Right lobe of liver (tissue), 6 donors: ENCODE measurements around the gene A2ML1. TPM values are rescaled to one million over a fixed set of nuclear protein-coding genes. Genes with fewer than 3 reads are reported as not detected.
A peak's percentile ranks its signal among the peaks of the same experiment; 100 is the strongest.
"Not testable (repeated sequence)": the region's sequence is repeated elsewhere in the genome, so short reads cannot be mapped to it uniquely, and the experiment has no call there.

ENCODE experiments used
- ATAC-seq, 4 donors: fragments of 200-7000 bp; cut with Tn5 transposase; one replicate each; pipeline ENCODE4 v1.9.1; 2020; ENCODE audit warnings: mild to moderate bottlenecking in 4 of 4, moderate library complexity in 4 of 4
- DNase-seq, 3 donors: peaks; one replicate each; pipeline ENCODE4 v3.0.0-alpha.2; 2020
- H3K27ac ChIP-seq, 3 donors: fragments of 200-600 bp; one replicate each; pipeline ENCODE4 v1.8.0; 2022
- H3K27me3 ChIP-seq, 2 donors: fragments of 200-600 bp; one replicate each; pipeline ENCODE4 v1.8.0; 2022
- H3K36me3 ChIP-seq, 4 donors: fragments of 200-600 bp; sonication (generic) in 1 of 4; one replicate each; pipeline versions ENCODE4 v1.5.1 to v1.8.0; 2017 to 2022; ENCODE audit warnings: control low read depth in 1 of 4
- H3K4me1 ChIP-seq, 4 donors: fragments of 200-600 bp; sonication (generic) in 1 of 4; one replicate each; pipeline versions ENCODE4 v1.5.1 to v1.8.0; 2017 to 2022; ENCODE audit warnings: control low read depth in 1 of 4
- H3K4me3 ChIP-seq, 3 donors: fragments of 200-600 bp; one replicate each; pipeline ENCODE4 v1.8.0; 2022
- H3K9me3 ChIP-seq, 4 donors: fragments of 200-600 bp; sonication (generic) in 1 of 4; one replicate each; pipeline versions ENCODE4 v1.5.1 to v1.8.0; 2017 to 2022; ENCODE audit warnings: control low read depth in 1 of 4
- CTCF ChIP-seq, 4 donors: fragments of 200-600 bp in 3 of 4; fragments of 450-650 bp in 1 of 4; IDR thresholded peaks; one replicate each; pipeline versions ENCODE4 v1.5.1 to v1.8.0; 2016 to 2022; ENCODE audit warnings: antibody characterized with exemption in 4 of 4, mild to moderate bottlenecking in 2 of 4
- POLR2A ChIP-seq: fragments of 450-650 bp; IDR thresholded peaks from one replicate; pipeline ENCODE4 v1.6.1; 2017; ENCODE audit warnings: antibody characterized with exemption, mild to moderate bottlenecking
- WGBS: methylation state at CpG from one replicate; pipeline ENCODE4 v1.1.6; 2018; ENCODE audit warnings: low coverage, low lambda C conversion rate; ENCODE audit not compliant: insufficient coverage; ENCODE audit errors: missing lambda C conversion rate; 5-methylcytosine and 5-hydroxymethylcytosine counted together
- intact Hi-C, 2 donors: fragments of 100-400 bp; cut with DNase I; formaldehyde crosslinking; loops; one replicate each; pipeline versions ENCODE4 v1.11.2 to v1.14.1; 2022
- total RNA-seq, 6 experiments: library from RNA; depleted of rRNA in 2 of 6; stranded (reverse); fragments of >200 nt in 2 of 6; fragmentation: NEBNext Ultra II Directional in 3 of 6; extraction: Animal tissue kit (Norgen Biotek cat#: 25700) in 3 of 6; gene quantifications; one replicate each; pipeline versions ENCODE4 v1.1.0 to v1.2.4, GENCODE V29; 2016 to 2023
- donor health status: DM: no; HTN: yes; CAD: no.
- donor health status: DM: no; HTN: no; CAD: no.
- donor health status: DM: no; HTN: no; CAD: no.
- donor health status: DM: no; HTN: yes; CAD: no.
- donor health status: DM: no; HTN: yes; CAD: no.

Gene A2ML1
- total RNA-seq, 6 experiments from 2014 or later, result 0.07 TPM; not detected in 5

GRCh38 chr12:8917751-8918150 is 95.3 kb downstream of the A2ML1 start:
- no peak for ATAC-seq

GRCh38 chr12:8919643-8920042 is 97.2 kb downstream of the A2ML1 start:
- intact Hi-C loops, H3K36me3 ChIP-seq, H3K27ac ChIP-seq, H3K4me3 ChIP-seq, H3K27me3 ChIP-seq, H3K9me3 ChIP-seq, DNase-seq, H3K4me1 ChIP-seq: not testable (repeated sequence)
- peak; percentile 60 to 64 (median 64) for ATAC-seq
- WGBS, result 70% methylated on average over 2 of the region's 4 CpGs

More at GRCh38 chr12:8917751-8918150, 95.3 kb downstream of the A2ML1 start:
- no peak for DNase-seq
- Histone ChIP-seq H3K9me3 (no peaks in the 10 kb centered on the region), H3K27me3 (no peaks in the 10 kb centered on the region), H3K36me3 (peaks cover 0 to 2% (median 0%) of the 10 kb centered on the region in 4 donors), H3K27ac (no peak overlapping the region), H3K4me1 (no peaks in the 10 kb centered on the region), H3K4me3 (no peak overlapping the region)
- WGBS, result no CpG with 5 or more reads among the region's 1 CpG
- no peak for TF ChIP-seq CTCF (IDR thresholded peaks at IDR 0.05)
- TF ChIP-seq POLR2A, result no peak
- intact Hi-C loops, result no loop called here

DNA sequence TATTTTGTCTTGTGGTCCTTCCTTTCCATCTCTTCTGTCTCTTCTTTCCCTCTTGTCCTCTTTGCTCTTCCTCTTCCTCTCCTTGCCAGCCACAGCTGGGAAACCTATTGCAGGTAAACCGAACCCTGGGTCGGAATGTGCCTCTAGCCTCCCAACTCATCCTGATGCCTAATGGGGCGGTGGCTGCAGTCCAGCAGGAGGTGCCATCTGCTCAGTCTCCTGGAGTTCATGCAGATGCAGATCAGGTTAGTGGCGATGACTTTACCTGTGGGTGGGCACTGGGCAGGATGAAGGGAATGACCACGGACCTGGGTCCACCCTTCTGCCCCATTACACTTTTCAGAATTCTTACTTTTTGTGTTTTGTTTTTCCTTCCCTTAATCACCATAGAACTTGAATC is 100.1 kb downstream of the A2ML1 start:
- Histone ChIP-seq H3K9me3 (no peaks in the 10 kb centered on the region), H3K36me3 (peaks cover 0 to 5% (median 0%) of the 10 kb centered on the region in 4 donors), H3K4me3 (no peak overlapping the region), H3K27me3 (no peaks in the 10 kb centered on the region), H3K27ac (no peak overlapping the region), H3K4me1 (no peaks in the 10 kb centered on the region)
- DNase-seq (no peak), ATAC-seq (no peak)
- TF ChIP-seq CTCF (IDR thresholded peaks at IDR 0.05) (no peak), POLR2A (no peak)
- WGBS, result 100% methylated on average over 4 of the region's 5 CpGs
- intact Hi-C loops, result no loop called here

Other genes with a start within 250 kb of the A2ML1 start
- gene AICDA, start 209.8 kb upstream of the A2ML1 start, total RNA-seq, result not detected
- under 1 TPM in 2 of 6 experiments, not detected in 4; 0.12 to 0.39 TPM for gene MFAP5, start 159.8 kb upstream of the A2ML1 start, total RNA-seq
- gene RIMKLB, start 124.6 kb upstream of the A2ML1 start, total RNA-seq, result 1 to 10 TPM; 1.3 to 4.7 (median 2.6) TPM
- gene PHC1, start 91.9 kb downstream of the A2ML1 start, total RNA-seq, result 10 to 100 TPM in 1 of 6 experiments, 1 to 10 TPM in 5; 3.3 to 15.0 (median 7.4) TPM
- gene M6PR, start 127.0 kb downstream of the A2ML1 start, total RNA-seq, result 10 to 100 TPM; 45.5 to 82.2 (median 69.1) TPM
- 1 to 10 TPM; 1.3 to 2.7 (median 1.6) TPM for gene KLRG1, start 166.9 kb downstream of the A2ML1 start, total RNA-seq